ENCODE data around the gene TFAP2B. TPM values are rescaled to one million over a fixed set of nuclear protein-coding genes. Genes with fewer than 3 reads are reported as not detected.

TFAP2B gene
- total and polyA plus RNA-seq, 7 donors = not detected

- H3K9me3 ChIP-seq = no peaks in the 10 kb centered on the region
- WGBS, 3 donors = 5 to 6% (median 6%) methylated on average over 32 of the region's 32 CpGs
- no peak for TF ChIP-seq CTCF (IDR thresholded peaks at IDR 0.05)
- DNase-seq (no peak), ATAC-seq (no peak)
- H3K36me3 ChIP-seq (ENCODE audit: insufficient read depth in 1 of 2, low read depth in 1 of 2) = no peaks in the 10 kb centered on the region
- H3K4me1 ChIP-seq = no peaks in the 10 kb centered on the region
- no peak overlapping the region for H3K27ac ChIP-seq
- H3K4me3 ChIP-seq = no peak overlapping the region
- intact Hi-C loops (cut with DNase I) = no loop called here
- peaks cover 18 to 94% (median 39%) of the 10 kb centered on the region in 3 donors for H3K27me3 ChIP-seq (ENCODE audit: insufficient read depth in 3 of 3, low read length in 2 of 3)
Observed at GRCh38 chr6:50842861-50843384, 24.3 kb downstream of the TFAP2B start.

GRCh38 chr6:50843842-50844241 is 25.2 kb downstream of the TFAP2B start:
- Histone ChIP-seq H3K36me3 (ENCODE audit: insufficient read depth in 1 of 2, low read depth in 1 of 2) (no peaks in the 10 kb centered on the region), H3K4me1 (no peaks in the 10 kb centered on the region), H3K9me3 (no peaks in the 10 kb centered on the region), H3K27me3 (ENCODE audit: insufficient read depth in 3 of 3, low read length in 2 of 3) (peaks cover 12 to 93% (median 42%) of the 10 kb centered on the region in 3 donors), H3K27ac (no peak overlapping the region), H3K4me3 (no peak overlapping the region)
- no peak for ATAC-seq
- no peak for TF ChIP-seq CTCF (IDR thresholded peaks at IDR 0.05)
- WGBS, 3 donors = 6% methylated on average over 20 of the region's 20 CpGs
- intact Hi-C loops (cut with DNase I) = no loop called here
- DNase-seq = no peak

DNA sequence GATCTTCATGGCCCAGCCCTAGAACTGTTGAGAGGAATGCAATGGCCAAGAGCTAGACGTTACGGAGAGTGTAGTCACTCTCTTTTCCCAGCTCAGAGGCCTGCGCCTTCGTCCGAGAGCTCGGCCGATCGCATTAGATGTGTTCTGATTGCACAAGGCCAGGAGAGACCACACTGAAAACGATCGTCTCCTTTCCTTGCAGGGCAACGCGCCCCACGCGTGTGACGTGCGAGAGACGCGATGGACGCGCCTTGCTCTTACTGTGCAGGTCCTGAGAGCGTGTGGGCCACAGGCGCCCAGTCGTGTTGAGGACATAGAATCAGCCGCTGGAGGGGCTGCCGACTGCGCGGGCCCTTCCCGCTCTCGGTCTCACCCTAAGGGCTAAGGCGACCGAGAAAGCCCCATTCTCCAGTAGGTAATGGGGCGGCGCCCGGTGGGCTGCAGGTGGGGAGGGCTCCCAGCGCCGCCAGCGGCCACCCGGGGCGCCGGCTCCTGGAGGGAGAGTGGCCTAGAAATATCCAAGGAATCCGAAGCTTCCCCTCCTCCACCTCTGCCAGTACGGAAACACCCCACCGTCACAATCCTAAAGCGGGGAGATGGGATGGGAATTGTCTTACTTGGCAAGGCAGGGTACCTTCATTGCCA is 26.9 kb downstream of the TFAP2B start:
- no peaks in the 10 kb centered on the region for H3K9me3 ChIP-seq
- H3K27me3 ChIP-seq (ENCODE audit: insufficient read depth in 3 of 3, low read length in 2 of 3) = peaks cover 10 to 94% (median 46%) of the 10 kb centered on the region in 3 donors
- no peak for DNase-seq
- H3K4me1 ChIP-seq = peaks cover 1% of the 10 kb centered on the region
- no peak for TF ChIP-seq CTCF (IDR thresholded peaks at IDR 0.05)
- H3K4me3 ChIP-seq = no peak overlapping the region
- intact Hi-C loops (cut with DNase I) = no loop called here
- no peak overlapping the region for H3K27ac ChIP-seq
- ATAC-seq = no peak
- no peaks in the 10 kb centered on the region for H3K36me3 ChIP-seq (ENCODE audit: insufficient read depth in 1 of 2, low read depth in 1 of 2)
- 5 to 7% (median 6%) methylated on average over 42 to 44 of the region's 44 CpGs for WGBS, 3 donors

- peaks cover 4% of the 10 kb centered on the region for H3K4me1 ChIP-seq
- H3K9me3 ChIP-seq = no peaks in the 10 kb centered on the region
- ATAC-seq (no peak), DNase-seq (no peak)
- WGBS, 3 donors = 9 to 16% (median 11%) methylated on average over 16 of the region's 16 CpGs
- TF ChIP-seq CTCF (IDR thresholded peaks at IDR 0.05) = no peak
- H3K27me3 ChIP-seq (ENCODE audit: insufficient read depth in 3 of 3, low read length in 2 of 3) = peaks cover 10 to 94% (median 49%) of the 10 kb centered on the region in 3 donors
- no peak overlapping the region for H3K27ac ChIP-seq
- intact Hi-C loops (cut with DNase I) = no loop called here
- no peaks in the 10 kb centered on the region for H3K36me3 ChIP-seq (ENCODE audit: insufficient read depth in 1 of 2, low read depth in 1 of 2)
- H3K4me3 ChIP-seq = no peak overlapping the region
Observed at GRCh38 chr6:50846144-50846851, 27.6 kb downstream of the TFAP2B start.

Measured in psoas muscle (tissue), 8 donors.